ENCODE measurements around the gene TEX12. TPM values are rescaled to one million over a fixed set of nuclear protein-coding genes. Genes with fewer than 3 reads are reported as not detected.

TEX12 gene
- total RNA-seq, 1 donor from 2014 or later = not detected

GRCh38 chr11:112213753-112214152 lies 46.6 kb downstream of the TEX12 start:
- Histone ChIP-seq H3K36me3 (no peaks in the 10 kb centered on the region), H3K4me3 (no peak overlapping the region), H3K9me3 (no peaks in the 10 kb centered on the region), H3K4me1 (no peaks in the 10 kb centered on the region), H3K27ac (no peak overlapping the region), H3K27me3 (ENCODE audit: low read depth) (no peaks in the 10 kb centered on the region)
- intact Hi-C loops (cut with DNase I) = no loop called here
- DNase-seq (no peak), ATAC-seq (no peak)
- TF ChIP-seq, protein P1, sequence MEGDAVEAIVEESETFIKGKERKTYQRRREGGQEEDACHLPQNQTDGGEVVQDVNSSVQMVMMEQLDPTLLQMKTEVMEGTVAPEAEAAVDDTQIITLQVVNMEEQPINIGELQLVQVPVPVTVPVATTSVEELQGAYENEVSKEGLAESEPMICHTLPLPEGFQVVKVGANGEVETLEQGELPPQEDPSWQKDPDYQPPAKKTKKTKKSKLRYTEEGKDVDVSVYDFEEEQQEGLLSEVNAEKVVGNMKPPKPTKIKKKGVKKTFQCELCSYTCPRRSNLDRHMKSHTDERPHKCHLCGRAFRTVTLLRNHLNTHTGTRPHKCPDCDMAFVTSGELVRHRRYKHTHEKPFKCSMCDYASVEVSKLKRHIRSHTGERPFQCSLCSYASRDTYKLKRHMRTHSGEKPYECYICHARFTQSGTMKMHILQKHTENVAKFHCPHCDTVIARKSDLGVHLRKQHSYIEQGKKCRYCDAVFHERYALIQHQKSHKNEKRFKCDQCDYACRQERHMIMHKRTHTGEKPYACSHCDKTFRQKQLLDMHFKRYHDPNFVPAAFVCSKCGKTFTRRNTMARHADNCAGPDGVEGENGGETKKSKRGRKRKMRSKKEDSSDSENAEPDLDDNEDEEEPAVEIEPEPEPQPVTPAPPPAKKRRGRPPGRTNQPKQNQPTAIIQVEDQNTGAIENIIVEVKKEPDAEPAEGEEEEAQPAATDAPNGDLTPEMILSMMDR (IDR thresholded peaks at IDR 0.05) = no peak

DNA sequence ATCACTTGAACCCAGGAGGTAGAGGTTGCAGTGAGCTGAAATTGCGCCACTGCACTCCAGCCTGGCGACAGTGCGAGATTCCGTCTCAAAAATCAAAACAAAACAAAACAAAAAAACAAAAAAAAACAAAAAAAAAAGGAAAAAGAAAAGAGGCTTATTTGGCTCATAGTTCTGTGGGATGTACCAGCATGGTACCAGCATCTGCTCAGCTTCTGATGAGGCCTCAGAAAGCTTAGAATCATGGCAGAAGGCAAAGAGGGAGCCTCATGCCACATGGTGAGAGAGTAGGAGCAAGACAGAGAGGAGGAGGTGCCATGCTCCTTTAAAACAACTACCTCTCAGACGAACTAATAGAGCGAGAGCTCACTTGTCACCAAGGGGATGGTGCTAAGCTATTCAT lies 48.4 kb downstream of the TEX12 start:
- Histone ChIP-seq H3K27me3 (ENCODE audit: low read depth) (no peaks in the 10 kb centered on the region), H3K4me3 (no peak overlapping the region), H3K27ac (no peak overlapping the region), H3K9me3 (no peaks in the 10 kb centered on the region), H3K36me3 (no peaks in the 10 kb centered on the region), H3K4me1 (peaks cover 3% of the 10 kb centered on the region)
- intact Hi-C loops (cut with DNase I) = no loop called here
- ATAC-seq (no peak), DNase-seq (no peak)
- TF ChIP-seq, protein P1 (IDR thresholded peaks at IDR 0.05) = no peak

GRCh38 chr11:112216561-112217105 lies 49.5 kb downstream of the TEX12 start:
- Histone ChIP-seq H3K27ac (no peak overlapping the region), H3K36me3 (no peaks in the 10 kb centered on the region), H3K4me1 (peaks cover 10% of the 10 kb centered on the region), H3K9me3 (no peaks in the 10 kb centered on the region), H3K27me3 (ENCODE audit: low read depth) (no peaks in the 10 kb centered on the region), H3K4me3 (no peak overlapping the region)
- ATAC-seq (no peak), DNase-seq (no peak)
- intact Hi-C loops (cut with DNase I) = no loop called here
- TF ChIP-seq, protein P1 (IDR thresholded peaks at IDR 0.05) = no peak

DNA sequence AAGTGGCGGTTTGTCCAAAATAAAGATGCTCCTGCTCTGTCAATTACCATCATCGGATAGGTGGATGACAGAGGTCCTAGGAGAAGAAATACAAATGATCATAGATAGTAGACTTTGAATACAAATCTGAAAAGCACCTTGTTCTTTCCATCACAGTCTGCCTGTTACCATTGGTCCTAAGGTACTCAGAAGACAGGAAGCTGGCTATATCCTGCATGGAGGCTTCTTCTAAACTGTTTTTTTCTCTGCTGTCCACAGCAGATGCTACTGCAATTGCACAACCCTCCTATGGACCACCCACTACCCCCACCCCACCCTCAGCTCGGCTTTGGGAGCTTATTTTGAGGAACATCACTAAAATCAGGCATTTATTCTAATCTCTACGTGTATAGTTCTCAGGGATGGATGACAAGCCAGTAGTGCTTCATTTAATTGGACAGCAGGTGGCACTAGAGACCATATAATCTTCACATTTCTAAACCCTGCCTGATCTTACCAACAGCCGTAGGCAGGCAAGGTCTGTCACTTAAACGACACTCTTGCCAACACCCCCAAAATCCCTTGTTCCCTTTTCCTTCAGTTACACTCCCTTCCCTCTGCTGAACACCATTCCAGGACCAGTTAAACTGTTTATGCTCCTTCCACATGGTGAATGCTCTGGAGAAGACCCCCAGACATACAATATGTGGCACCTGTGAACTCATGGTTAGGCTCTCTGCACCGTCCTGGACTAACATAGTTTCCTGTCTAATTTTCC lies 52.5 kb downstream of the TEX12 start:
- peaks cover 10% of the 10 kb centered on the region for H3K4me1 ChIP-seq
- DNase-seq = no peak
- no peaks in the 10 kb centered on the region for H3K36me3 ChIP-seq
- H3K9me3 ChIP-seq = no peaks in the 10 kb centered on the region
- H3K27me3 ChIP-seq (ENCODE audit: low read depth) = no peaks in the 10 kb centered on the region
- no peak overlapping the region for H3K4me3 ChIP-seq
- ATAC-seq = peak; percentile 94
- intact Hi-C loops (cut with DNase I) = loop anchor here (2.0 kb wide), 1 partner anchor 61 kb away; no protein-coding TSS in a partner anchor
- no peak overlapping the region for H3K27ac ChIP-seq
- TF ChIP-seq, protein P1 (IDR thresholded peaks at IDR 0.05) = peak; percentile 79

- TF ChIP-seq, protein P1 (IDR thresholded peaks at IDR 0.05) = no peak
- ATAC-seq (no peak), DNase-seq (no peak)
- Histone ChIP-seq H3K27me3 (ENCODE audit: low read depth) (no peaks in the 10 kb centered on the region), H3K4me1 (peaks cover 10% of the 10 kb centered on the region), H3K36me3 (no peaks in the 10 kb centered on the region), H3K4me3 (no peak overlapping the region), H3K9me3 (no peaks in the 10 kb centered on the region), H3K27ac (peak overlapping the region; percentile 25)
- intact Hi-C loops (cut with DNase I) = loop anchor here (2.0 kb wide), 1 partner anchor 59 kb away; no protein-coding TSS in a partner anchor
Observed at GRCh38 chr11:112221274-112221835, 54.2 kb downstream of the TEX12 start.

Other genes starting within 250 kb of the TEX12 start
- gene C11orf52, start 248.5 kb upstream of the TEX12 start, total RNA-seq = 14.6 TPM
- gene DIXDC1, start 230.0 kb upstream of the TEX12 start, total RNA-seq = 13.2 TPM
- 26.1 TPM for gene DLAT, start 142.0 kb upstream of the TEX12 start, total RNA-seq
- gene PIH1D2, start 93.4 kb upstream of the TEX12 start, total RNA-seq = 6.4 TPM
- gene NKAPD1, start 93.1 kb upstream of the TEX12 start, total RNA-seq = 20.6 TPM
- gene TIMM8B, start 80.6 kb upstream of the TEX12 start, total RNA-seq = 35.9 TPM
- 91.2 TPM for gene SDHD, start 80.5 kb upstream of the TEX12 start, total RNA-seq
- gene IL18, start 3.3 kb upstream of the TEX12 start, total RNA-seq = 48.7 TPM
- 8.9 TPM for gene BCO2, start 8.1 kb downstream of the TEX12 start, total RNA-seq
- gene PTS, start 59.1 kb downstream of the TEX12 start, total RNA-seq = 22.8 TPM
- not detected for gene PLET1, start 93.5 kb downstream of the TEX12 start, total RNA-seq

All from lower lobe of right lung (tissue), 2 donors.